ENCODE data around the gene CDC27. TPM values are rescaled to one million over a fixed set of nuclear protein-coding genes. Genes with fewer than 3 reads are reported as not detected.
"Not testable (repeated sequence)": the region's sequence is repeated elsewhere in the genome, so short reads cannot be mapped to it uniquely, and the experiment has no call there.

Gene CDC27
- polyA plus RNA-seq, 1 donor (not counting 4 experiments of a cell fraction or from before 2014, with no cell fraction given): 95.6 TPM

DNA sequence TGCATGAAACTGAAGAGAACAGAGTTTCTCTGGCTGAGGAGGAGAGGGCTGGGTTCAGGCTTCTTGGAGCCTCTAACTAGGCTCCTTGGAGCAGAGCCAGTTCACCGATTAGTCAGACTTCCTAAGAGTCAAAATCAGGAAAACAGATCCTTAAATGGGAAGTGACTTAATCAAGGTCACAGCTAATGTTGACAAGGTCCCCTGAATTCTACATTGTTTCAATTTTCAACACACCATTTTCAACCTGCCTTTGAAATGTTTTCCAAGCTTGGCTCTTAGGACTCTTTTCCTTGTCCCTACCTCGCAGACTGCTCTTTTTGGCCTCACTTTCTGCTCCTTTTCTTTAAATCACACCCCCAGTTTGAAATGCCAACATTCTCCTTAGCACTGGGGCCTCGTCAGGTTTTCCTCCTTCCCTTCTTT lies 36.4 kb upstream of the CDC27 start:
- H3K27me3 ChIP-seq (ENCODE audit: control insufficient read depth, extremely low read depth, insufficient read depth, low read length): peaks cover 2% of the 10 kb centered on the region
- FAIRE-seq: peak; percentile 39
- H3K36me3 ChIP-seq (ENCODE audit: control insufficient read depth in 2 of 2, extremely low read depth in 1 of 2, insufficient read depth in 2 of 2, low read length in 2 of 2): no peaks in the 10 kb centered on the region
- H3K4me3 ChIP-seq (ENCODE audit: control insufficient read depth in 2 of 3, extremely low read depth in 1 of 3, insufficient read depth in 2 of 3, low read depth in 1 of 3, low read length in 3 of 3): no peak overlapping the region
- DNase-seq (ENCODE audit: low read depth, low spot score): no peak
- no peak overlapping the region for H2AFZ ChIP-seq (ENCODE audit: control insufficient read depth, low read length)
- H3K4me1 ChIP-seq (ENCODE audit: control insufficient read depth, extremely low read depth, insufficient read depth, low read length): peaks cover 31% of the 10 kb centered on the region
- TF ChIP-seq, protein P1, sequence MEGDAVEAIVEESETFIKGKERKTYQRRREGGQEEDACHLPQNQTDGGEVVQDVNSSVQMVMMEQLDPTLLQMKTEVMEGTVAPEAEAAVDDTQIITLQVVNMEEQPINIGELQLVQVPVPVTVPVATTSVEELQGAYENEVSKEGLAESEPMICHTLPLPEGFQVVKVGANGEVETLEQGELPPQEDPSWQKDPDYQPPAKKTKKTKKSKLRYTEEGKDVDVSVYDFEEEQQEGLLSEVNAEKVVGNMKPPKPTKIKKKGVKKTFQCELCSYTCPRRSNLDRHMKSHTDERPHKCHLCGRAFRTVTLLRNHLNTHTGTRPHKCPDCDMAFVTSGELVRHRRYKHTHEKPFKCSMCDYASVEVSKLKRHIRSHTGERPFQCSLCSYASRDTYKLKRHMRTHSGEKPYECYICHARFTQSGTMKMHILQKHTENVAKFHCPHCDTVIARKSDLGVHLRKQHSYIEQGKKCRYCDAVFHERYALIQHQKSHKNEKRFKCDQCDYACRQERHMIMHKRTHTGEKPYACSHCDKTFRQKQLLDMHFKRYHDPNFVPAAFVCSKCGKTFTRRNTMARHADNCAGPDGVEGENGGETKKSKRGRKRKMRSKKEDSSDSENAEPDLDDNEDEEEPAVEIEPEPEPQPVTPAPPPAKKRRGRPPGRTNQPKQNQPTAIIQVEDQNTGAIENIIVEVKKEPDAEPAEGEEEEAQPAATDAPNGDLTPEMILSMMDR (optimal IDR thresholded peaks at IDR 0.05 in 1 of 3, IDR thresholded peaks at IDR 0.05 in 1 of 3, conservative IDR thresholded peaks at IDR 0.05 in 1 of 3; ENCODE audit: extremely low read depth in 1 of 3, insufficient read depth in 2 of 3, low read length in 3 of 3): no peak
- no peak for TF ChIP-seq EZH2 (IDR thresholded peaks at IDR 0.05; ENCODE audit: low read length)
- no peaks in the 10 kb centered on the region for H3K9me1 ChIP-seq (ENCODE audit: control insufficient read depth, extremely low read depth, insufficient read depth, low read length)
- H3K9ac ChIP-seq (ENCODE audit: control insufficient read depth, extremely low read depth, insufficient read depth, low read length): no peak overlapping the region
- dilution Hi-C loops (cut with MboI; ENCODE audit: extremely low pct_ligation_motif_present, low sequenced_read_pairs): no loop called here
- H3K9me3 ChIP-seq (ENCODE audit: control insufficient read depth, low read depth, low read length): no peaks in the 10 kb centered on the region
- peak overlapping the region; percentile 44 for H3K4me2 ChIP-seq (ENCODE audit: control insufficient read depth, extremely low read depth, insufficient read depth, low read depth, low read length)
- H4K20me1 ChIP-seq (ENCODE audit: control insufficient read depth, extremely low read depth, insufficient read depth, low read length): no peaks in the 10 kb centered on the region
- H3K27ac ChIP-seq (ENCODE audit: control insufficient read depth, insufficient read depth, low read length): no peak overlapping the region
- no peaks in the 10 kb centered on the region for H3K79me2 ChIP-seq (ENCODE audit: control insufficient read depth, insufficient read depth, low read length)

DNA sequence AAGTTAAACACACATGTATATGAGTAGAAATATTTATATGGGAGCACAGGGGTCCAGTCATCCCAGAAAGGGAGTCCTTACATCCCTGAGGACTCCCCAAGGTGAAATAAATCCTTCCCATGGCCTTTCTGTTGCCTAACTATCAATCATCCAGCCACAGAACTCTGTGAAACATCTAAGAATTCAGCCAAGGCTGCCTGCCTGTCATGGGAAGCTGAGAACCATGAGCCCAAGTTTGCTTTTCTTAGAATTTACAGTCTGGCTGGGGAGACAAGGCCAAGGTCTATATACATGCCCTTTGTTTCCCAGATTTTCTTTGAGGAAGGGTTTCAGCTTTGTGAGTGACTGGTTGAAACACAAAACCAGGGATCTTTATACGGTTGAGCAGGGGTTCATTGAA lies 35.9 kb upstream of the CDC27 start:
- H3K9me3 ChIP-seq (ENCODE audit: control insufficient read depth, low read depth, low read length): no peaks in the 10 kb centered on the region
- H3K4me1 ChIP-seq (ENCODE audit: control insufficient read depth, extremely low read depth, insufficient read depth, low read length): peaks cover 28% of the 10 kb centered on the region
- FAIRE-seq (no peak), DNase-seq (ENCODE audit: low read depth, low spot score) (no peak)
- no peak overlapping the region for H3K27ac ChIP-seq (ENCODE audit: control insufficient read depth, insufficient read depth, low read length)
- no peaks in the 10 kb centered on the region for H4K20me1 ChIP-seq (ENCODE audit: control insufficient read depth, extremely low read depth, insufficient read depth, low read length)
- no peak overlapping the region for H2AFZ ChIP-seq (ENCODE audit: control insufficient read depth, low read length)
- no peaks in the 10 kb centered on the region for H3K9me1 ChIP-seq (ENCODE audit: control insufficient read depth, extremely low read depth, insufficient read depth, low read length)
- H3K9ac ChIP-seq (ENCODE audit: control insufficient read depth, extremely low read depth, insufficient read depth, low read length): no peak overlapping the region
- H3K4me2 ChIP-seq (ENCODE audit: control insufficient read depth, extremely low read depth, insufficient read depth, low read depth, low read length): peak overlapping the region; percentile 44
- dilution Hi-C loops (cut with MboI; ENCODE audit: extremely low pct_ligation_motif_present, low sequenced_read_pairs): no loop called here
- no peaks in the 10 kb centered on the region for H3K27me3 ChIP-seq (ENCODE audit: control insufficient read depth, extremely low read depth, insufficient read depth, low read length)
- TF ChIP-seq, protein P1 (optimal IDR thresholded peaks at IDR 0.05 in 1 of 3, IDR thresholded peaks at IDR 0.05 in 1 of 3, conservative IDR thresholded peaks at IDR 0.05 in 1 of 3; ENCODE audit: extremely low read depth in 1 of 3, insufficient read depth in 2 of 3, low read length in 3 of 3): no peak
- no peak for TF ChIP-seq EZH2 (IDR thresholded peaks at IDR 0.05; ENCODE audit: low read length)
- no peaks in the 10 kb centered on the region for H3K36me3 ChIP-seq (ENCODE audit: control insufficient read depth in 2 of 2, extremely low read depth in 1 of 2, insufficient read depth in 2 of 2, low read length in 2 of 2)
- no peak overlapping the region for H3K4me3 ChIP-seq (ENCODE audit: control insufficient read depth in 2 of 3, extremely low read depth in 1 of 3, insufficient read depth in 2 of 3, low read depth in 1 of 3, low read length in 3 of 3)
- H3K79me2 ChIP-seq (ENCODE audit: control insufficient read depth, insufficient read depth, low read length): no peaks in the 10 kb centered on the region

DNA sequence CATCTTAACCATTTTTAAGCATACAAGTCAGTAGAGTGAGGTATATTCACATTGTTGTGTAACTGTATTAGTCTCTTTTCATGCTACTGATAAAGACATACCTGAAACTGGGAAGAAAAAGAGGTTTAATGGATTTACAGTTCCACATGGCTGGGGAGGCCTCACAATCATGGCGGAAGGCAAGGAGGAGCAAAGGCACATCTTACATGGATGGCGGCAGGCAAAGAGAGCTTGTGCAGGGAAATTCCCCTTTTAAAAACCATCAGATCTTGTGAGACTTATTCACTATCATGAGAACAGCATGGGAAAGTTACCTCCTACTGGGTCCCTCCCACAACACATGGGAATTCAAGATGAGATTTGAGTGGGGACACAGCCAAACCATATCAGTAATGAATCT lies 35.0 kb upstream of the CDC27 start:
- H3K79me2 ChIP-seq (ENCODE audit: control insufficient read depth, insufficient read depth, low read length); H3K9me3 ChIP-seq (ENCODE audit: control insufficient read depth, low read depth, low read length); H3K9me1 ChIP-seq (ENCODE audit: control insufficient read depth, extremely low read depth, insufficient read depth, low read length); FAIRE-seq; H3K36me3 ChIP-seq (ENCODE audit: control insufficient read depth in 2 of 2, extremely low read depth in 1 of 2, insufficient read depth in 2 of 2, low read length in 2 of 2); H3K4me2 ChIP-seq (ENCODE audit: control insufficient read depth, extremely low read depth, insufficient read depth, low read depth, low read length); H3K4me3 ChIP-seq (ENCODE audit: control insufficient read depth in 2 of 3, extremely low read depth in 1 of 3, insufficient read depth in 2 of 3, low read depth in 1 of 3, low read length in 3 of 3); H3K27ac ChIP-seq (ENCODE audit: control insufficient read depth, insufficient read depth, low read length); H3K27me3 ChIP-seq (ENCODE audit: control insufficient read depth, extremely low read depth, insufficient read depth, low read length); H3K9ac ChIP-seq (ENCODE audit: control insufficient read depth, extremely low read depth, insufficient read depth, low read length); H2AFZ ChIP-seq (ENCODE audit: control insufficient read depth, low read length); dilution Hi-C loops (cut with MboI; ENCODE audit: extremely low pct_ligation_motif_present, low sequenced_read_pairs); DNase-seq (ENCODE audit: low read depth, low spot score); H4K20me1 ChIP-seq (ENCODE audit: control insufficient read depth, extremely low read depth, insufficient read depth, low read length): not testable (repeated sequence)
- peaks cover 25% of the 10 kb centered on the region for H3K4me1 ChIP-seq (ENCODE audit: control insufficient read depth, extremely low read depth, insufficient read depth, low read length)

Measured in keratinocyte (primary cell).